Tibial artery (tissue), 4 donors: ENCODE data around the gene FNDC3A.

ENCODE experiments used
- DNase-seq, 2 donors: peaks; one replicate each; pipeline ENCODE4 v3.0.0-alpha.2; 2019
- H3K27ac ChIP-seq, 2 donors: fragments of 200-600 bp; sonication (generic) in 1 of 2; 1 replicate in 1 of 2; 2 replicates in 1 of 2; pipeline ENCODE4 v1.5.1; 2018 to 2019; ENCODE audit warnings: mild to moderate bottlenecking in 1 of 2
- H3K27me3 ChIP-seq, 2 donors: fragments of 200-600 bp; sonication (generic) in 1 of 2; one replicate each; pipeline versions ENCODE4 v1.5.1 to v1.6.0; 2016 to 2019
- H3K36me3 ChIP-seq, 3 donors: fragments of 200-600 bp; sonication (generic) in 2 of 3; one replicate each; pipeline ENCODE4 v1.5.1; 2016 to 2019; ENCODE audit warnings: mild to moderate bottlenecking in 2 of 3
- H3K4me1 ChIP-seq, 4 donors: fragments of 200-600 bp; sonication (generic) in 2 of 4; 1 replicate in 3 of 4; 2 replicates in 1 of 4; pipeline ENCODE4 v1.5.1; 2016 to 2019
- H3K4me3 ChIP-seq, 2 donors: fragments of 200-600 bp; sonication (generic) in 1 of 2; 1 replicate in 1 of 2; 2 replicates in 1 of 2; pipeline ENCODE4 v1.5.1; 2018 to 2019; ENCODE audit warnings: mild to moderate bottlenecking in 2 of 2
- H3K9me3 ChIP-seq, 3 donors: fragments of 200-600 bp; sonication (generic) in 1 of 3; one replicate each; pipeline ENCODE4 v1.5.1; 2016 to 2019
- intact Hi-C: fragments of 100-400 bp; cut with DNase I; formaldehyde crosslinking; loops from one replicate; pipeline ENCODE4 v1.15.0; 2023; ENCODE audit warnings: low total_unique reads
- TF ChIP-seq, protein P1 (sequence below), 2 experiments: fragments of 200-600 bp in 1 of 2; fragments of 450-650 bp in 1 of 2; IDR thresholded peaks; one replicate each; pipeline ENCODE4 v1.5.1; 2017 to 2019; ENCODE audit warnings: antibody characterized with exemption in 2 of 2, mild to moderate bottlenecking in 1 of 2, moderate library complexity in 1 of 2

The FNDC3A gene

DNA sequence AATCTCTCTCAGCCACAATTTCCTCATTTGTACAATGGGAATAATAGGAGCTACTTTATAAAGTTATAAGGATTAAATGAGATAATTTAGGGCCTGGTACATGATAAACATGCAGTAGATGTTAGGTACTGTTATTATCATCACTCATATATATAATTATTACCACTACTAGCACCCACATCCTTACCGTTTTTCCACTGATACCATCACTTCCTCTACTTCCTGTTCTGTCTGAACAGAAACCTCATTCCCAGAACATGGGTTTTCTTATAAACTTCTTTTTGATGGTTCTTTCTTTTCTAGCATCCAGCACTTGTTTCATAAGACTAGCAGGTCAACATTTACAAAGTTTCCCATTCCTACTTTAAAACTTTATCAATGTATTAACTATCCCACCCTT is 278.3 kb downstream of the FNDC3A start:
- Histone ChIP-seq H3K9me3 (no peaks in the 10 kb centered on the region), H3K4me1 (peaks cover 0 to 12% (median 6%) of the 10 kb centered on the region in 4 donors), H3K27me3 (no peaks in the 10 kb centered on the region), H3K4me3 (no peak overlapping the region), H3K27ac (no peak overlapping the region), H3K36me3 (peaks cover 23 to 33% (median 27%) of the 10 kb centered on the region in 3 donors)
- TF ChIP-seq, protein P1, sequence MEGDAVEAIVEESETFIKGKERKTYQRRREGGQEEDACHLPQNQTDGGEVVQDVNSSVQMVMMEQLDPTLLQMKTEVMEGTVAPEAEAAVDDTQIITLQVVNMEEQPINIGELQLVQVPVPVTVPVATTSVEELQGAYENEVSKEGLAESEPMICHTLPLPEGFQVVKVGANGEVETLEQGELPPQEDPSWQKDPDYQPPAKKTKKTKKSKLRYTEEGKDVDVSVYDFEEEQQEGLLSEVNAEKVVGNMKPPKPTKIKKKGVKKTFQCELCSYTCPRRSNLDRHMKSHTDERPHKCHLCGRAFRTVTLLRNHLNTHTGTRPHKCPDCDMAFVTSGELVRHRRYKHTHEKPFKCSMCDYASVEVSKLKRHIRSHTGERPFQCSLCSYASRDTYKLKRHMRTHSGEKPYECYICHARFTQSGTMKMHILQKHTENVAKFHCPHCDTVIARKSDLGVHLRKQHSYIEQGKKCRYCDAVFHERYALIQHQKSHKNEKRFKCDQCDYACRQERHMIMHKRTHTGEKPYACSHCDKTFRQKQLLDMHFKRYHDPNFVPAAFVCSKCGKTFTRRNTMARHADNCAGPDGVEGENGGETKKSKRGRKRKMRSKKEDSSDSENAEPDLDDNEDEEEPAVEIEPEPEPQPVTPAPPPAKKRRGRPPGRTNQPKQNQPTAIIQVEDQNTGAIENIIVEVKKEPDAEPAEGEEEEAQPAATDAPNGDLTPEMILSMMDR (IDR thresholded peaks at IDR 0.05), result no peak
- DNase-seq, result no peak
- intact Hi-C loops, result no loop called here

DNA sequence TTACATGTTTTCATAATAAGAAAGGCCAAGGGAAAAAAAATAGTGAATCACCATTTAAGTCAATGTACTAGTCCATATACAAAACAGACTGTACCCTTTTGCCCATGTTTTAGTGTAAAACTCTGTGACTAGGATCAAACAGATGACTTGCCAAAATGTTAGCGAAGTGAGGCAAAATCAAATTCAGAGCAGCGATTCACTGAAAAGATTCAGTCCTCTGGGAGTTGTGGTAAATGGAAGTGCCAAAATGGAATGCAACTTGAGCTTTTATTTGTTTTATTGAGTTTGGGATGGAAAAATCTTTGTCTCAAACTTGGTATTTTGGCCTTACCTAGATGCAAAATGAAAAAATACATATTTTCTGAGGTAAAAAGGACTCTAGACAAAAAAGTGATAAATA is 281.1 kb downstream of the FNDC3A start:
- intact Hi-C loops, result no loop called here
- TF ChIP-seq, protein P1 (IDR thresholded peaks at IDR 0.05), result no peak
- no peak for DNase-seq
- Histone ChIP-seq H3K36me3 (peaks cover 41 to 56% (median 50%) of the 10 kb centered on the region in 3 donors), H3K27me3 (no peaks in the 10 kb centered on the region), H3K9me3 (no peaks in the 10 kb centered on the region), H3K27ac (no peak overlapping the region), H3K4me1 (peaks cover 0 to 5% (median 0%) of the 10 kb centered on the region in 4 donors), H3K4me3 (no peak overlapping the region)

DNA sequence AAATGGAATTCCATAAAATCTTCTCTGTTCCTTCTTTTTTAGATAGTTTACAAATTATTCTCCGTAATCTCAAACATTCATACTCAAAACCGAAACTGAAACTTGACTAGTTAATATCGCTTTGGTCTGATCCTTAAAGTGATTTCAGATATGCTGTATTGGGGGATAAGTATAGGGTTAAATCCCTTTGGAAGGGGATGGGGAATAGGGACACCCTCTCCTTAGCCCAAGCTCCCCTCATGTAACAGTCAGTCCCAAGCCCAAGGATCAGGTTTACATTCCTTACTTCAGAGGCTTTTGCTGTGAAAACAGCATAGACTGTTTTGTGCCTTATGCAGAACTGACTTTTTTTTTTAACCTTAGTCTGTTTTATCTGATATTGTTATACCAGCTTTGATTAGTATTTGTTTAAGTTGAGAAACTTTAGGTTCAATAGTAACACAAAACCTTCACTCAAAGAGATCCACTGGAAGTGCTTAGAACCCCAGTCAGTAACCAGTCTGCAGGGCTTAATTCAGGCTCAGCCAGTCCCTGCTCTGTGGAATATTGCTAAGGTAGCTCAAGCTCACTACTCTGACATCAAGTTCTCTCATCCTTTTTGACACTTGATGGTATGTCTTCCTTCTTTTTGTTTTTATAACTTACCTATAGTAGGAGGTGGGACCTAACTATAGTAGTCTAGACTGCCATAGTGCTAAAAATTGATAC is 282.5 kb downstream of the FNDC3A start:
- Histone ChIP-seq H3K27me3 (no peaks in the 10 kb centered on the region), H3K4me1 (no peaks in the 10 kb centered on the region), H3K4me3 (no peak overlapping the region), H3K9me3 (no peaks in the 10 kb centered on the region), H3K36me3 (peaks cover 44 to 65% (median 50%) of the 10 kb centered on the region in 3 donors), H3K27ac (no peak overlapping the region)
- TF ChIP-seq, protein P1 (IDR thresholded peaks at IDR 0.05), result no peak
- intact Hi-C loops, result no loop called here
- DNase-seq, result no peak
